ENCODE results near the gene SPPL2C.

The SPPL2C gene

GRCh38 chr17:45824901-45825492 is 19.7 kb upstream of the SPPL2C start:
- H3K4me3 ChIP-seq (ENCODE audit: low read depth, low read length), result no peak overlapping the region
- TF ChIP-seq CTCF (IDR thresholded peaks at IDR 0.05; ENCODE audit: low read depth, low read length), result no peak
- no peak for TF ChIP-seq MYC (IDR thresholded peaks at IDR 0.05; ENCODE audit: low read depth, low read length)
- no peak for TF ChIP-seq POLR2A (IDR thresholded peaks at IDR 0.05; ENCODE audit: extremely low read depth, insufficient read length)
- no peak for TF ChIP-seq MAX (IDR thresholded peaks at IDR 0.05; ENCODE audit: low read depth, low read length)
- no peak for DNase-seq (ENCODE audit: low read depth)

GRCh38 chr17:45825792-45826191 is 18.9 kb upstream of the SPPL2C start:
- H3K4me3 ChIP-seq (ENCODE audit: low read depth, low read length), result no peak overlapping the region
- no peak for DNase-seq (ENCODE audit: low read depth)
- no peak for TF ChIP-seq MYC (IDR thresholded peaks at IDR 0.05; ENCODE audit: low read depth, low read length)
- no peak for TF ChIP-seq POLR2A (IDR thresholded peaks at IDR 0.05; ENCODE audit: extremely low read depth, insufficient read length)
- no peak for TF ChIP-seq MAX (IDR thresholded peaks at IDR 0.05; ENCODE audit: low read depth, low read length)
- TF ChIP-seq CTCF (IDR thresholded peaks at IDR 0.05; ENCODE audit: low read depth, low read length), result no peak

GRCh38 chr17:45826919-45827588 is 17.6 kb upstream of the SPPL2C start:
- no peak overlapping the region for H3K4me3 ChIP-seq (ENCODE audit: low read depth, low read length)
- no peak for DNase-seq (ENCODE audit: low read depth)
- TF ChIP-seq POLR2A (IDR thresholded peaks at IDR 0.05; ENCODE audit: extremely low read depth, insufficient read length) (no peak), MYC (IDR thresholded peaks at IDR 0.05; ENCODE audit: low read depth, low read length) (no peak), CTCF (IDR thresholded peaks at IDR 0.05; ENCODE audit: low read depth, low read length) (no peak), MAX (IDR thresholded peaks at IDR 0.05; ENCODE audit: low read depth, low read length) (no peak)

GRCh38 chr17:45828171-45828570 is 16.5 kb upstream of the SPPL2C start:
- DNase-seq (ENCODE audit: low read depth), result peak; percentile 31
- no peak overlapping the region for H3K4me3 ChIP-seq (ENCODE audit: low read depth, low read length)
- TF ChIP-seq MAX (IDR thresholded peaks at IDR 0.05; ENCODE audit: low read depth, low read length) (no peak), MYC (IDR thresholded peaks at IDR 0.05; ENCODE audit: low read depth, low read length) (no peak)

GRCh38 chr17:45828582-45829133 is 16.0 kb upstream of the SPPL2C start:
- no peak for DNase-seq (ENCODE audit: low read depth)
- TF ChIP-seq MYC (IDR thresholded peaks at IDR 0.05; ENCODE audit: low read depth, low read length), result no peak
- no peak for TF ChIP-seq POLR2A (IDR thresholded peaks at IDR 0.05; ENCODE audit: extremely low read depth, insufficient read length)
- TF ChIP-seq MAX (IDR thresholded peaks at IDR 0.05; ENCODE audit: low read depth, low read length), result no peak
- no peak for TF ChIP-seq CTCF (IDR thresholded peaks at IDR 0.05; ENCODE audit: low read depth, low read length)
- no peak overlapping the region for H3K4me3 ChIP-seq (ENCODE audit: low read depth, low read length)

GRCh38 chr17:45833920-45834319 is 10.8 kb upstream of the SPPL2C start:
- no peak for DNase-seq (ENCODE audit: low read depth)
- TF ChIP-seq POLR2A (IDR thresholded peaks at IDR 0.05; ENCODE audit: extremely low read depth, insufficient read length) (no peak), CTCF (IDR thresholded peaks at IDR 0.05; ENCODE audit: low read depth, low read length) (no peak)
- H3K4me3 ChIP-seq (ENCODE audit: low read depth, low read length), result no peak overlapping the region
